Measurements from ENCODE around the gene PAX3. TPM values are rescaled to one million over a fixed set of nuclear protein-coding genes. Genes with fewer than 3 reads are reported as not detected.

The PAX3 gene
- total RNA-seq, 4 donors from 2014 or later: 6.1 to 13.8 (median 10.2) TPM

- Histone ChIP-seq H3K27ac (no peak overlapping the region), H3K4me1 (peaks cover 73% of the 10 kb centered on the region), H3K27me3 (peaks cover 100% of the 10 kb centered on the region), H3K36me3 (no peaks in the 10 kb centered on the region), H3K4me3 (peak overlapping the region; percentile 45), H3K9me3 (no peaks in the 10 kb centered on the region)
- TF ChIP-seq EP300 (IDR thresholded peaks at IDR 0.05) (no peak), POLR2AphosphoS5 (IDR thresholded peaks at IDR 0.05) (no peak), POLR2A (IDR thresholded peaks at IDR 0.05) (no peak), CTCF (IDR thresholded peaks at IDR 0.05) (no peak)
- 27% methylated on average over 6 of the region's 6 CpGs for WGBS
- DNase-seq (ENCODE audit: low spot score in 2 of 2): no peak
Observed at GRCh38 chr2:222297600-222297935, 1.2 kb downstream of the PAX3 start.

DNA sequence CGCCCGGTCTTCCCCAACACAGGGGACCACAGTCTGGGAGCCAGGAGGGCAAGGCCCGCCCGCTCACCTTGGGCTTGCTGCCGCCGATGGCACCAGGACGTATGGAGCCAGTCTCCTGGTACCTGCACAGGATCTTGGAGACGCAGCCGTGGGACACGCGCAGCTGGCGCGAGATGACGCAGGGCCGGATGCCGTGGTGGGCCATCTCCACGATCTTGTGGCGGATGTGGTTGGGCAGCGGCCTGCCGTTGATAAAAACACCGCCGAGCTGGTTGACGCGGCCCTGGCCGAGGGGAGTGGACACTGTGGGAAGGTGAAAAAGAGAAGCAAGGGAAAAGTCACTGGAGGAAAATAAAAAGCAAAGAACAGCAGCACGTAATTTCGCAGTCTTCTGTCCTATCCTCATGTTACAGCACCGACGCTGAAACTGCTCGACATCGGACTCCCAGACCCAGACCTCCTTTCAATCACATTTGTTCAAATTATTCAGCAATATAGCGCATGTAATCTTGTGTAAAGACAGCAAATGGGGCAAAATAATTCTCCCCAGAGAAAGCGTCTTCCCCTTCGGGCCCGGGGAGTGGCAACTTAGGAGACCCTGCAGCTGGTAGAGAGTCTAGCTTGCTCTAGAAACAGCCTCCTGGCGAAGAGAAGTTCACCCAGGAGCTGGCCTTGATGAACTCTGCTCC, 1.7 kb downstream of the PAX3 start:
- H3K27me3 ChIP-seq: peaks cover 100% of the 10 kb centered on the region
- H3K4me3 ChIP-seq: peak overlapping the region; percentile 45
- WGBS: 39% methylated on average over 36 of the region's 36 CpGs
- no peak overlapping the region for H3K27ac ChIP-seq
- no peaks in the 10 kb centered on the region for H3K9me3 ChIP-seq
- DNase-seq (ENCODE audit: low spot score in 2 of 2): no peak
- H3K36me3 ChIP-seq: no peaks in the 10 kb centered on the region
- H3K4me1 ChIP-seq: peaks cover 68% of the 10 kb centered on the region
- TF ChIP-seq POLR2AphosphoS5 (IDR thresholded peaks at IDR 0.05): no peak
- TF ChIP-seq POLR2A (IDR thresholded peaks at IDR 0.05): no peak
- no peak for TF ChIP-seq EP300 (IDR thresholded peaks at IDR 0.05)
- TF ChIP-seq CTCF (IDR thresholded peaks at IDR 0.05): no peak

GRCh38 chr2:222296311-222296741, 2.5 kb downstream of the PAX3 start:
- Histone ChIP-seq H3K9me3 (no peaks in the 10 kb centered on the region), H3K4me3 (peak overlapping the region; percentile 45), H3K36me3 (no peaks in the 10 kb centered on the region), H3K27ac (no peak overlapping the region), H3K27me3 (peaks cover 100% of the 10 kb centered on the region), H3K4me1 (peaks cover 62% of the 10 kb centered on the region)
- no peak for DNase-seq (ENCODE audit: low spot score in 2 of 2)
- TF ChIP-seq EP300 (IDR thresholded peaks at IDR 0.05) (no peak), POLR2AphosphoS5 (IDR thresholded peaks at IDR 0.05) (no peak), CTCF (IDR thresholded peaks at IDR 0.05) (no peak), POLR2A (IDR thresholded peaks at IDR 0.05) (no peak)
- WGBS: 23% methylated on average over 6 of the region's 6 CpGs

GRCh38 chr2:222295368-222296062, 3.3 kb downstream of the PAX3 start:
- Histone ChIP-seq H3K27ac (peak overlapping the region; percentile 4), H3K9me3 (no peaks in the 10 kb centered on the region), H3K4me3 (peak overlapping the region; percentile 45), H3K27me3 (peaks cover 100% of the 10 kb centered on the region), H3K36me3 (no peaks in the 10 kb centered on the region), H3K4me1 (peaks cover 62% of the 10 kb centered on the region)
- DNase-seq (ENCODE audit: low spot score in 2 of 2): no peak
- TF ChIP-seq EP300 (IDR thresholded peaks at IDR 0.05) (no peak), POLR2A (IDR thresholded peaks at IDR 0.05) (no peak), CTCF (IDR thresholded peaks at IDR 0.05) (no peak), POLR2AphosphoS5 (IDR thresholded peaks at IDR 0.05) (no peak)
- WGBS: 10% methylated on average over 31 of the region's 33 CpGs

DNA sequence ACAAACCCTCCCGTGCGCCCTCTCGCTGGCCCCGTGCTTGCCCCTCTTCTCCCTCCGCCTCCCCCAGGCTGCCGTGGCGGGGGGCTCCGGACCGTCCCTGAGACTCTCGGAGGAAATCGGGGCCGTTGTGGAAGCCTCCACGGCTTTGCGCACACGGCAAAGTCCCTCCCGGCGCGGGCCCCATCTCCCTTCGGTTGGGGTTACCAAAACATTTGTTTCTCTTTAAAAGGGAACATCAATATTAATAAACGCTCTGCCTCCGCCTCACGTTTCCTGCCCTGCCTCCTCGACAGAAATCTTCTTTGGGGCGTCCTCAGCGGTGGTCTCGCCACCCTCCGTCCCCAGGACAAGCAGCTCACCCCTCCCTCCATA, 3.8 kb downstream of the PAX3 start:
- 2% methylated on average over 27 of the region's 27 CpGs for WGBS
- Histone ChIP-seq H3K4me1 (peaks cover 61% of the 10 kb centered on the region), H3K4me3 (peak overlapping the region; percentile 45), H3K36me3 (no peaks in the 10 kb centered on the region), H3K27ac (peak overlapping the region; percentile 4), H3K27me3 (peaks cover 100% of the 10 kb centered on the region), H3K9me3 (no peaks in the 10 kb centered on the region)
- no peak for DNase-seq (ENCODE audit: low spot score in 2 of 2)
- no peak for TF ChIP-seq CTCF (IDR thresholded peaks at IDR 0.05)
- TF ChIP-seq EP300 (IDR thresholded peaks at IDR 0.05): no peak
- no peak for TF ChIP-seq POLR2A (IDR thresholded peaks at IDR 0.05)
- no peak for TF ChIP-seq POLR2AphosphoS5 (IDR thresholded peaks at IDR 0.05)

All from suprapubic skin (tissue), 4 donors.